Neural cell (in vitro differentiated cells): ENCODE data around the gene SDF4. TPM values are rescaled to one million over a fixed set of nuclear protein-coding genes. Genes with fewer than 3 reads are reported as not detected.

Source experiments
- H2AFZ ChIP-seq: fragments of 200-600, 300-800 bp; sonication (generic), shearing (Covaris generic); 2 replicates; pipeline ENCODE4 v1.6.0; 2014; ENCODE audit warnings: low read depth, mild to moderate bottlenecking, antibody characterized with exemption, low read length, moderate library complexity
- H3F3A ChIP-seq: fragments of 200-600 bp; shearing (Covaris generic); 2 replicates; pipeline ENCODE4 v1.6.1; 2016; ENCODE audit warnings: mild to moderate bottlenecking, moderate library complexity, mixed read lengths, antibody characterized with exemption, low read length; ENCODE audit not compliant: insufficient read depth, poor library complexity, severe bottlenecking
- H3K27ac ChIP-seq: fragments of 200-600, 300-800 bp; sonication (generic), shearing (Covaris generic); 2 replicates; pipeline ENCODE4 v1.5.1; 2014; ENCODE audit warnings: mild to moderate bottlenecking, low read length, moderate library complexity
- H3K27me3 ChIP-seq: fragments of 300-800, 200-600 bp; sonication (generic), shearing (Covaris generic); 2 replicates; pipeline ENCODE4 v1.6.0; 2014; ENCODE audit warnings: mild to moderate bottlenecking, low read depth, low read length, moderate library complexity; ENCODE audit not compliant: insufficient read depth
- H3K36me3 ChIP-seq: fragments of 300-800, 200-600 bp; sonication (generic), shearing (Covaris generic); 2 replicates; pipeline ENCODE4 v1.5.1; 2014; ENCODE audit warnings: mild to moderate bottlenecking, antibody characterized with exemption, low read length, moderate library complexity; ENCODE audit not compliant: insufficient read depth
- H3K4me2 ChIP-seq: fragments of 300-800, 200-600 bp; sonication (generic), shearing (Covaris generic); 2 replicates; pipeline ENCODE4 v1.6.0; 2014; ENCODE audit warnings: mild to moderate bottlenecking, low read length
- H3K4me3 ChIP-seq: fragments of 300-800, 200-600 bp; sonication (generic), shearing (Covaris generic); 2 replicates; pipeline ENCODE4 v1.5.1; 2014; ENCODE audit warnings: mild to moderate bottlenecking, low read length, moderate library complexity
- H3K79me2 ChIP-seq: fragments of 200-600 bp; shearing (Covaris generic); replicated peaks from 2 replicates; pipeline ENCODE4 v1.6.0; 2014; ENCODE audit warnings: mild to moderate bottlenecking, low read length, moderate library complexity; ENCODE audit not compliant: insufficient read depth
- H3K9ac ChIP-seq: fragments of 300-800, 200-600 bp; sonication (generic), shearing (Covaris generic); 2 replicates; pipeline ENCODE4 v1.6.1; 2016; ENCODE audit warnings: mild to moderate bottlenecking, low read length, mixed read lengths
- H3K9me2 ChIP-seq: fragments of 200-600 bp; shearing (Covaris generic); 2 replicates; pipeline ENCODE4 v1.6.1; 2016; ENCODE audit warnings: mild to moderate bottlenecking, low read length, mixed read lengths; ENCODE audit not compliant: insufficient read depth
- H3K9me3 ChIP-seq: fragments of 200-600, 300-800 bp; sonication (generic), shearing (Covaris generic); 2 replicates; pipeline ENCODE4 v1.6.1; 2016; ENCODE audit warnings: mild to moderate bottlenecking, mixed run types, low read length, moderate library complexity, mixed read lengths
- H4K20me1 ChIP-seq: fragments of 200-600 bp; shearing (Covaris generic); 2 replicates; pipeline ENCODE4 v1.6.1; 2016; ENCODE audit warnings: mild to moderate bottlenecking, mixed run types; ENCODE audit not compliant: insufficient read depth
- EP300 ChIP-seq: fragments of 450-650 bp; conservative IDR thresholded peaks from 2 replicates; pipeline ENCODE4 v1.6.1; 2014; ENCODE audit warnings: antibody characterized with exemption, mild to moderate bottlenecking, moderate library complexity; ENCODE audit not compliant: poor library complexity, severe bottlenecking
- EZH2 ChIP-seq: fragments of 200-600, 300-800 bp; shearing (Covaris generic), sonication (generic); IDR thresholded peaks from 2 replicates; pipeline ENCODE4 v1.6.1; 2014; ENCODE audit warnings: antibody characterized with exemption, low read length, borderline replicate concordance, mild to moderate bottlenecking; ENCODE audit not compliant: insufficient read depth, poor library complexity, severe bottlenecking
- MXI1 ChIP-seq: fragments of 450-650 bp; conservative IDR thresholded peaks from 2 replicates; pipeline ENCODE4 v1.6.1; 2014; ENCODE audit warnings: antibody characterized with exemption, mild to moderate bottlenecking; ENCODE audit not compliant: poor library complexity, severe bottlenecking
- POLR2AphosphoS5 ChIP-seq: IDR thresholded peaks from 2 replicates; pipeline ENCODE4 v1.6.1; 2012
- RAD21 ChIP-seq: fragments of 450-650 bp; conservative IDR thresholded peaks from 2 replicates; pipeline ENCODE4 v1.6.1; 2014; ENCODE audit warnings: antibody characterized with exemption, mild to moderate bottlenecking, moderate library complexity
- SMC3 ChIP-seq: fragments of 450-650 bp; conservative IDR thresholded peaks from 2 replicates; pipeline ENCODE4 v1.6.1; 2014; ENCODE audit warnings: antibody characterized with exemption, mild to moderate bottlenecking, moderate library complexity; ENCODE audit not compliant: poor library complexity
- TAF1 ChIP-seq: IDR thresholded peaks from 2 replicates; pipeline ENCODE4 v1.6.1; 2012; ENCODE audit warnings: low read depth
- polyA plus RNA-seq: library from polyadenylated mRNA; depleted of rRNA; stranded (reverse); fragments of >200 nt; gene quantifications from 2 replicates; pipeline ENCODE4 v1.2.3, GENCODE V29; 2014
- TF ChIP-seq, protein P1 (sequence below): IDR thresholded peaks from 2 replicates; pipeline ENCODE4 v1.6.1; 2012; ENCODE audit warnings: borderline replicate concordance
- TF ChIP-seq, protein P2 (sequence below): fragments of 450-650 bp; IDR thresholded peaks from 2 replicates; pipeline ENCODE4 v1.5.1; 2014; ENCODE audit warnings: antibody characterized with exemption, mild to moderate bottlenecking, moderate library complexity; ENCODE audit not compliant: poor library complexity, severe bottlenecking

SDF4 gene
- polyA plus RNA-seq, 1 donor from 2014 or later = 91.2 TPM

DNA sequence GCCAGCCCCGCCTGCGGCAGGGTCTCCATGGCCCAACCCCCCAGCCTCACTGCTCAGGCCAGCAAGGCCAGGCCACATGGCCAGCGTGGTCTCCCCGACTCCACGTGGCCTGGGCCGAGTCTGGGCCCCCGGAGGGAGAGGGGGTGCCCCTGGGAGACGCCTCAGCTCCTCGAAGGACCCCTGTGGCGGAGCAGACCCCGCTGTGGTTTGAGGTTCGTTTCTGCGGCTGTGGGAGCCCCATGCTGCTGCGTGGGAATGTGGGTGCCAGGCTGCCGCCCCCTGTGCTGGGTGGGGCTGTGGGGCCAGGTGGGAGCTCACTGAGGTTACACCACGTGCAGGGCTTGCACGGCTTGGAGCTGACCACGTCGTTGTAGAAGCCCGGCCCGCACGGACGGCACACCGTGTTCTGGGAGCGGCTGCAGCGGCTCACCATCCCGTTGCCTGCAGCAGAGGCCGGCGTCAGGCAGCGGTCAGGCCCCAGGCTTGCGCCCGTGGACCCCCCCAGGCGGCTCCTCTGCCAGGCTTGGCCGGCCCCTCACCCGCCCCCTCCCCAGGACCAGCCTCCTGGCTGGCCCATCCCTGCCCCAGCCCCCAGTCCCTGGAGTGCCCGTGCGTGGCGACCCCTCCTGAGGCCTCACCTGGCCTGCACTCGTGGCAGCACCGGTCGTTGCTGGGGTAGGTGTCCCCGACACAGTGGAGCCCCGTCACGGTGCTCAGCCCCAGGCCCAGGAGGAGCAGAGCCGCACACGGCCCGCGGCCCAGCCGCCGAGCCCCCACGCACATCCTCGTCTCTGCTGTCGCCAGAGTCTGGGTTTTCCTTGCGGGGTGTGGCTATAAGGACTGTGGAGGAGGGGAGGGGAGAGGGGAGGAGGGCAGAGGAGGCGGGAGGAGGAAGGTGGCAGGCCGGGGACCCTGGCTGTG, 18.2 kb downstream of the SDF4 start, which contains the start of gene TNFRSF4:
TNFRSF4 (minus strand) TSS at position 809 of the 921 bp plus-strand sequence; CDS start at position 783, 26 bp downstream.
- Histone ChIP-seq H3K9ac (no peak within 1 kb of the TSS), H3K79me2 (no peaks in the 10 kb centered on the region), H3K9me3 (no peaks in the 10 kb centered on the region), H3K4me2 (no peak within 1 kb of the TSS), H3K27me3 (no peaks in the 10 kb centered on the region), H3F3A (no peaks in the 10 kb centered on the region), H4K20me1 (no peaks in the 10 kb centered on the region), H2AFZ (no peak within 1 kb of the TSS), H3K4me3 (no peak within 1 kb of the TSS), H3K27ac (no peak within 1 kb of the TSS), H3K36me3 (no peaks in the 10 kb centered on the region), H3K9me2 (no peaks in the 10 kb centered on the region)
- TF ChIP-seq, protein P1, sequence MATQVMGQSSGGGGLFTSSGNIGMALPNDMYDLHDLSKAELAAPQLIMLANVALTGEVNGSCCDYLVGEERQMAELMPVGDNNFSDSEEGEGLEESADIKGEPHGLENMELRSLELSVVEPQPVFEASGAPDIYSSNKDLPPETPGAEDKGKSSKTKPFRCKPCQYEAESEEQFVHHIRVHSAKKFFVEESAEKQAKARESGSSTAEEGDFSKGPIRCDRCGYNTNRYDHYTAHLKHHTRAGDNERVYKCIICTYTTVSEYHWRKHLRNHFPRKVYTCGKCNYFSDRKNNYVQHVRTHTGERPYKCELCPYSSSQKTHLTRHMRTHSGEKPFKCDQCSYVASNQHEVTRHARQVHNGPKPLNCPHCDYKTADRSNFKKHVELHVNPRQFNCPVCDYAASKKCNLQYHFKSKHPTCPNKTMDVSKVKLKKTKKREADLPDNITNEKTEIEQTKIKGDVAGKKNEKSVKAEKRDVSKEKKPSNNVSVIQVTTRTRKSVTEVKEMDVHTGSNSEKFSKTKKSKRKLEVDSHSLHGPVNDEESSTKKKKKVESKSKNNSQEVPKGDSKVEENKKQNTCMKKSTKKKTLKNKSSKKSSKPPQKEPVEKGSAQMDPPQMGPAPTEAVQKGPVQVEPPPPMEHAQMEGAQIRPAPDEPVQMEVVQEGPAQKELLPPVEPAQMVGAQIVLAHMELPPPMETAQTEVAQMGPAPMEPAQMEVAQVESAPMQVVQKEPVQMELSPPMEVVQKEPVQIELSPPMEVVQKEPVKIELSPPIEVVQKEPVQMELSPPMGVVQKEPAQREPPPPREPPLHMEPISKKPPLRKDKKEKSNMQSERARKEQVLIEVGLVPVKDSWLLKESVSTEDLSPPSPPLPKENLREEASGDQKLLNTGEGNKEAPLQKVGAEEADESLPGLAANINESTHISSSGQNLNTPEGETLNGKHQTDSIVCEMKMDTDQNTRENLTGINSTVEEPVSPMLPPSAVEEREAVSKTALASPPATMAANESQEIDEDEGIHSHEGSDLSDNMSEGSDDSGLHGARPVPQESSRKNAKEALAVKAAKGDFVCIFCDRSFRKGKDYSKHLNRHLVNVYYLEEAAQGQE = no peak
- TF ChIP-seq TAF1 (no peak), POLR2AphosphoS5 (no peak), EZH2 (no peak), SMC3 (no peak), RAD21 (no peak), EP300 (no peak), MXI1 (no peak)
- TF ChIP-seq, protein P2, sequence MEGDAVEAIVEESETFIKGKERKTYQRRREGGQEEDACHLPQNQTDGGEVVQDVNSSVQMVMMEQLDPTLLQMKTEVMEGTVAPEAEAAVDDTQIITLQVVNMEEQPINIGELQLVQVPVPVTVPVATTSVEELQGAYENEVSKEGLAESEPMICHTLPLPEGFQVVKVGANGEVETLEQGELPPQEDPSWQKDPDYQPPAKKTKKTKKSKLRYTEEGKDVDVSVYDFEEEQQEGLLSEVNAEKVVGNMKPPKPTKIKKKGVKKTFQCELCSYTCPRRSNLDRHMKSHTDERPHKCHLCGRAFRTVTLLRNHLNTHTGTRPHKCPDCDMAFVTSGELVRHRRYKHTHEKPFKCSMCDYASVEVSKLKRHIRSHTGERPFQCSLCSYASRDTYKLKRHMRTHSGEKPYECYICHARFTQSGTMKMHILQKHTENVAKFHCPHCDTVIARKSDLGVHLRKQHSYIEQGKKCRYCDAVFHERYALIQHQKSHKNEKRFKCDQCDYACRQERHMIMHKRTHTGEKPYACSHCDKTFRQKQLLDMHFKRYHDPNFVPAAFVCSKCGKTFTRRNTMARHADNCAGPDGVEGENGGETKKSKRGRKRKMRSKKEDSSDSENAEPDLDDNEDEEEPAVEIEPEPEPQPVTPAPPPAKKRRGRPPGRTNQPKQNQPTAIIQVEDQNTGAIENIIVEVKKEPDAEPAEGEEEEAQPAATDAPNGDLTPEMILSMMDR = no peak

DNA sequence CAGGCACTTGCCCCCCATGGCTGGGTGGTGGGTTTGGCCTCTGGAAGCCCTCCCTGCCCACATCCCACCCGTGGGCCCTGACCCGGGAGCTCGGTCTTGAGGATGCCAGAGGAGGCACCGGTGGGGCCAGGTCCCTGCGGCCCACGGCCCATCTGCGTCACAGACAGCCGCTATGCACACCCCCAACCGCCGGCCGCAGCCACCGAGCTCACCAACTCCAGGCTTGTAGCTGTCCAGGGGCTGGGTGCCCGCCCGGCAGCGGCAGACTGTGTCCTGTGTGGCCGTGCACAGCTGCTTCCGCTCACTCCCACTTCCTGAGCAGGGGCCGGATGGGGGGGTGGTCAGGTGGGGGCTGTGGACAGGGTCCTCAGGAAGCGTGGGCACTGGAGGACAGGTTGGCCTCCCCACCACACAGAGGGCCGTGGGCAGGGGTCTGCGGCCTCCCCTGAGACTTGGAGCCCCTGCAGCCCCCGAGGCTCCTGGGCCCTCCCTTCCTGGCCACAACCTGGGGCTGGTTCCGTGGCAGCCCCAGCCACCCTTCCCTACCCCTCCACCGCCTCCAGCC, 18.9 kb downstream of the SDF4 start:
- Histone ChIP-seq H3F3A (no peaks in the 10 kb centered on the region), H3K9ac (no peak overlapping the region), H3K9me2 (no peaks in the 10 kb centered on the region), H2AFZ (no peak overlapping the region), H3K4me2 (no peak overlapping the region), H3K27me3 (no peaks in the 10 kb centered on the region), H3K9me3 (no peaks in the 10 kb centered on the region), H3K27ac (no peak overlapping the region), H3K4me3 (no peak overlapping the region), H4K20me1 (no peaks in the 10 kb centered on the region), H3K79me2 (no peaks in the 10 kb centered on the region), H3K36me3 (no peaks in the 10 kb centered on the region)
- no peak for TF ChIP-seq TAF1
- TF ChIP-seq, protein P2 = no peak
- TF ChIP-seq POLR2AphosphoS5 = no peak
- TF ChIP-seq EP300 = no peak
- no peak for TF ChIP-seq MXI1
- no peak for TF ChIP-seq SMC3
- no peak for TF ChIP-seq EZH2
- no peak for TF ChIP-seq RAD21
- TF ChIP-seq, protein P1 = no peak
